Keratinocyte (primary cell): ENCODE results near the gene SCYL3. TPM values are rescaled to one million over a fixed set of nuclear protein-coding genes. Genes with fewer than 3 reads are reported as not detected.

Source experiments
- DNase-seq: peaks from one replicate; pipeline ENCODE4 v3.0.0-alpha.2; 2011; ENCODE audit warnings: low read depth, missing footprints, low spot score
- FAIRE-seq: peaks from 2 replicates; lab custom pipeline; 2011; peaks lifted over from hg19 to GRCh38; lab: Jason Lieb, UNC
- H2AFZ ChIP-seq: 2 replicates; pipeline ENCODE4 v1.6.0; 2012; ENCODE audit warnings: low read length, control low read depth, inconsistent platforms; ENCODE audit not compliant: control insufficient read depth
- H3K27ac ChIP-seq: 2 replicates; pipeline ENCODE4 v1.5.1; 2011; ENCODE audit warnings: low read length; ENCODE audit not compliant: control insufficient read depth, insufficient read depth
- H3K27me3 ChIP-seq: 3 replicates; pipeline ENCODE4 v1.6.0; 2011; ENCODE audit warnings: low read length; ENCODE audit not compliant: control insufficient read depth, insufficient read depth; ENCODE audit errors: extremely low read depth
- H3K36me3 ChIP-seq, 2 experiments: 2 replicates in 1 of 2; 3 replicates in 1 of 2; pipeline ENCODE4 v1.5.1; 2011; ENCODE audit warnings: low read length in 2 of 2, mild to moderate bottlenecking in 1 of 2; ENCODE audit not compliant: control insufficient read depth in 2 of 2, insufficient read depth in 2 of 2; ENCODE audit errors: extremely low read depth in 1 of 2
- H3K4me1 ChIP-seq: 3 replicates; pipeline ENCODE4 v1.5.1; 2011; ENCODE audit warnings: low read length; ENCODE audit not compliant: control insufficient read depth, insufficient read depth; ENCODE audit errors: extremely low read depth
- H3K4me2 ChIP-seq: 3 replicates; pipeline ENCODE4 v1.6.0; 2011; ENCODE audit warnings: low read depth, low read length; ENCODE audit not compliant: control insufficient read depth, insufficient read depth; ENCODE audit errors: extremely low read depth
- H3K4me3 ChIP-seq, 3 experiments: fragments of 200-600 bp in 1 of 3; sonication (generic) in 1 of 3; 2 replicates in 2 of 3; 3 replicates in 1 of 3; pipeline ENCODE4 v1.5.1; 2011 to 2016; ENCODE audit warnings: low read length in 3 of 3, mild to moderate bottlenecking in 3 of 3, control low read depth in 2 of 3, inconsistent platforms in 1 of 3, low read depth in 1 of 3, mixed read lengths in 1 of 3, mixed run types in 1 of 3, moderate library complexity in 1 of 3; ENCODE audit not compliant: control insufficient read depth in 2 of 3, insufficient read depth in 2 of 3; ENCODE audit errors: extremely low read depth in 1 of 3
- H3K79me2 ChIP-seq: 2 replicates; pipeline ENCODE4 v1.6.0; 2012; ENCODE audit warnings: low read length; ENCODE audit not compliant: control insufficient read depth, insufficient read depth
- H3K9ac ChIP-seq: 3 replicates; pipeline ENCODE4 v1.6.0; 2011; ENCODE audit warnings: low read length; ENCODE audit not compliant: control insufficient read depth, insufficient read depth; ENCODE audit errors: extremely low read depth
- H3K9me1 ChIP-seq: 3 replicates; pipeline ENCODE4 v1.6.0; 2011; ENCODE audit warnings: low read length; ENCODE audit not compliant: control insufficient read depth, insufficient read depth; ENCODE audit errors: extremely low read depth
- H3K9me3 ChIP-seq: 2 replicates; pipeline ENCODE4 v1.5.1; 2012; ENCODE audit warnings: low read depth, low read length; ENCODE audit not compliant: control insufficient read depth
- H4K20me1 ChIP-seq: 3 replicates; pipeline ENCODE4 v1.6.0; 2011; ENCODE audit warnings: low read length; ENCODE audit not compliant: control insufficient read depth, insufficient read depth; ENCODE audit errors: extremely low read depth
- EZH2 ChIP-seq: IDR thresholded peaks from one replicate; pipeline ENCODE4 v1.6.1; 2012; ENCODE audit warnings: inconsistent platforms, mild to moderate bottlenecking, low read length, moderate library complexity
- dilution Hi-C: fragments of 300-500 bp; cut with MboI; formaldehyde crosslinking; loops from one replicate; pipeline ENCODE4 v1.7.0; 2020; ENCODE audit warnings: low sequenced_read_pairs; ENCODE audit not compliant: extremely low pct_ligation_motif_present
- polyA plus RNA-seq, 5 experiments: library from polyadenylated mRNA; depleted of rRNA in 3 of 5; stranded (reverse) in 3 of 5; stranded (forward) in 1 of 5; unstranded in 1 of 5; fragments of >200 nt; gene quantifications; 1 replicate in 1 of 5; 2 replicates in 3 of 5; 3 replicates in 1 of 5; pipeline versions ENCODE4 v1.2.1 to v1.2.3, GENCODE V29; 2011 to 2012; ENCODE audit warnings: missing spikeins in 2 of 5, low read depth in 1 of 5, low replicate concordance in 1 of 5
- TF ChIP-seq, protein P1 (sequence below), 3 experiments: IDR thresholded peaks in 1 of 3; conservative IDR thresholded peaks in 1 of 3; optimal IDR thresholded peaks in 1 of 3; 2 replicates in 2 of 3; 3 replicates in 1 of 3; pipeline versions ENCODE3 to v1.5.1; 2011; ENCODE audit warnings: low read length in 3 of 3, mild to moderate bottlenecking in 3 of 3, moderate library complexity in 2 of 3, control low read depth in 1 of 3, inconsistent platforms in 1 of 3; ENCODE audit not compliant: insufficient read depth in 2 of 3; ENCODE audit errors: extremely low read depth in 1 of 3

Gene SCYL3
- polyA plus RNA-seq, 1 donor (not counting 4 experiments of a cell fraction or from before 2014, with no cell fraction given): 8.0 TPM

GRCh38 chr1:169869426-169869825 is 24.3 kb downstream of the SCYL3 start:
- H3K36me3 ChIP-seq: peaks cover 21 to 24% of the 10 kb centered on the region in 2 experiments

GRCh38 chr1:169868978-169869377 is 24.7 kb downstream of the SCYL3 start:
- H3K4me3 ChIP-seq: no peak overlapping the region
- H2AFZ ChIP-seq: no peak overlapping the region
- H3K9me3 ChIP-seq: no peaks in the 10 kb centered on the region
- H3K79me2 ChIP-seq: no peaks in the 10 kb centered on the region
- peaks cover 21 to 26% of the 10 kb centered on the region in 2 experiments for H3K36me3 ChIP-seq
- DNase-seq (no peak), FAIRE-seq (no peak)
- no peak overlapping the region for H3K4me2 ChIP-seq
- dilution Hi-C loops: no loop called here
- TF ChIP-seq EZH2: no peak
- TF ChIP-seq, protein P1, sequence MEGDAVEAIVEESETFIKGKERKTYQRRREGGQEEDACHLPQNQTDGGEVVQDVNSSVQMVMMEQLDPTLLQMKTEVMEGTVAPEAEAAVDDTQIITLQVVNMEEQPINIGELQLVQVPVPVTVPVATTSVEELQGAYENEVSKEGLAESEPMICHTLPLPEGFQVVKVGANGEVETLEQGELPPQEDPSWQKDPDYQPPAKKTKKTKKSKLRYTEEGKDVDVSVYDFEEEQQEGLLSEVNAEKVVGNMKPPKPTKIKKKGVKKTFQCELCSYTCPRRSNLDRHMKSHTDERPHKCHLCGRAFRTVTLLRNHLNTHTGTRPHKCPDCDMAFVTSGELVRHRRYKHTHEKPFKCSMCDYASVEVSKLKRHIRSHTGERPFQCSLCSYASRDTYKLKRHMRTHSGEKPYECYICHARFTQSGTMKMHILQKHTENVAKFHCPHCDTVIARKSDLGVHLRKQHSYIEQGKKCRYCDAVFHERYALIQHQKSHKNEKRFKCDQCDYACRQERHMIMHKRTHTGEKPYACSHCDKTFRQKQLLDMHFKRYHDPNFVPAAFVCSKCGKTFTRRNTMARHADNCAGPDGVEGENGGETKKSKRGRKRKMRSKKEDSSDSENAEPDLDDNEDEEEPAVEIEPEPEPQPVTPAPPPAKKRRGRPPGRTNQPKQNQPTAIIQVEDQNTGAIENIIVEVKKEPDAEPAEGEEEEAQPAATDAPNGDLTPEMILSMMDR (optimal IDR thresholded peaks at IDR 0.05 in 1 of 3, IDR thresholded peaks at IDR 0.05 in 1 of 3, conservative IDR thresholded peaks at IDR 0.05 in 1 of 3; ENCODE audit: extremely low read depth in 1 of 3, insufficient read depth in 2 of 3, low read length in 3 of 3): no peak
- H3K9me1 ChIP-seq: no peaks in the 10 kb centered on the region
- H3K27ac ChIP-seq: no peak overlapping the region
- H3K27me3 ChIP-seq: no peaks in the 10 kb centered on the region
- H4K20me1 ChIP-seq: no peaks in the 10 kb centered on the region
- no peak overlapping the region for H3K9ac ChIP-seq
- H3K4me1 ChIP-seq: no peaks in the 10 kb centered on the region

More at GRCh38 chr1:169869426-169869825, 24.3 kb downstream of the SCYL3 start:
- TF ChIP-seq, protein P1 (optimal IDR thresholded peaks at IDR 0.05 in 1 of 3, IDR thresholded peaks at IDR 0.05 in 1 of 3, conservative IDR thresholded peaks at IDR 0.05 in 1 of 3; ENCODE audit: extremely low read depth in 1 of 3, insufficient read depth in 2 of 3, low read length in 3 of 3): no peak
- no peak for TF ChIP-seq EZH2
- Histone ChIP-seq H3K79me2 (no peaks in the 10 kb centered on the region), H3K4me2 (no peak overlapping the region), H3K9me3 (no peaks in the 10 kb centered on the region), H2AFZ (no peak overlapping the region), H3K4me3 (no peak overlapping the region), H3K9me1 (no peaks in the 10 kb centered on the region), H4K20me1 (no peaks in the 10 kb centered on the region), H3K4me1 (no peaks in the 10 kb centered on the region), H3K9ac (no peak overlapping the region), H3K27me3 (no peaks in the 10 kb centered on the region), H3K27ac (no peak overlapping the region)
- no peak for FAIRE-seq
- dilution Hi-C loops: no loop called here
- no peak for DNase-seq
